ENCODE measurements around the gene MITF. TPM values are rescaled to one million over a fixed set of nuclear protein-coding genes. Genes with fewer than 3 reads are reported as not detected.

MITF gene
- total and polyA plus RNA-seq, 2 donors (not counting 1 experiment from before 2014, with no cell fraction given) = 0.10 TPM; not detected in 1

GRCh38 chr3:69856965-69857705 is 117.9 kb downstream of the MITF start:
- no peaks in the 10 kb centered on the region for H3K36me3 ChIP-seq (replicated peaks in 1 of 2; ENCODE audit: control extremely low read depth in 1 of 2, control insufficient read depth in 1 of 2, extremely low read depth in 1 of 2, insufficient read depth in 2 of 2, low read length in 1 of 2)
- ChIA-PET POLR2A (no interaction called here), CTCF (no interaction called here)
- no peak overlapping the region for H3K9ac ChIP-seq (ENCODE audit: low read length)
- no peaks in the 10 kb centered on the region for H3K27me3 Mint-ChIP-seq
- H3K27ac ChIP-seq (ENCODE audit: low read length in 2 of 2) = no peak overlapping the region
- DNase-seq (no peak), ATAC-seq (ENCODE audit: low read depth) (no peak)
- H4K20me1 ChIP-seq (ENCODE audit: control insufficient read depth, insufficient read depth, low read length, poor library complexity, severe bottlenecking) = no peaks in the 10 kb centered on the region
- no peak overlapping the region for H3K27ac Mint-ChIP-seq
- TF ChIP-seq EZH2 (IDR thresholded peaks at IDR 0.05; ENCODE audit: borderline replicate concordance, insufficient read depth, low read depth, low read length, poor library complexity, severe bottlenecking) (no peak), CTCF (IDR thresholded peaks at IDR 0.05) (no peak)
- no peaks in the 10 kb centered on the region for H3K9me3 Mint-ChIP-seq (ENCODE audit: insufficient read depth)
- H3K4me1 ChIP-seq (ENCODE audit: control insufficient read depth in 2 of 2, insufficient read depth in 2 of 2, low read length in 2 of 2) = no peaks in the 10 kb centered on the region
- intact Hi-C loops (cut with micrococcal nuclease) = no loop called here
- no peak overlapping the region for H3K4me2 ChIP-seq (replicated peaks; ENCODE audit: low read depth, low read length, poor library complexity, severe bottlenecking)
- H3K79me2 ChIP-seq (ENCODE audit: control insufficient read depth, insufficient read depth, low read length) = no peaks in the 10 kb centered on the region
- no peaks in the 10 kb centered on the region for H3K9me3 ChIP-seq (ENCODE audit: control extremely low read depth in 1 of 3, control insufficient read depth in 2 of 3, insufficient read depth in 1 of 3, low read length in 2 of 3)
- no peak overlapping the region for H3K4me3 Mint-ChIP-seq
- H2AFZ ChIP-seq (ENCODE audit: insufficient read depth, low read depth, low read length, poor library complexity, severe bottlenecking) = no peak overlapping the region
- H3K4me3 ChIP-seq (ENCODE audit: control extremely low read depth in 1 of 5, extremely low read depth in 1 of 5, insufficient read depth in 1 of 5, low read depth in 2 of 5, low read length in 4 of 5) = no peak overlapping the region
- WGBS (ENCODE audit: insufficient coverage) = no CpG with 5 or more reads among the region's 3 CpGs
- H3K4me1 Mint-ChIP-seq = no peaks in the 10 kb centered on the region
- no peaks in the 10 kb centered on the region for H3K27me3 ChIP-seq (replicated peaks in 1 of 4; ENCODE audit: control extremely low read depth in 1 of 4, control insufficient read depth in 3 of 4, insufficient read depth in 4 of 4, low read length in 3 of 4)

- TF ChIP-seq EZH2 (IDR thresholded peaks at IDR 0.05; ENCODE audit: borderline replicate concordance, insufficient read depth, low read depth, low read length, poor library complexity, severe bottlenecking) (no peak), CTCF (IDR thresholded peaks at IDR 0.05) (no peak)
- Histone ChIP-seq H4K20me1 (ENCODE audit: control insufficient read depth, insufficient read depth, low read length, poor library complexity, severe bottlenecking) (no peaks in the 10 kb centered on the region), H3K79me2 (ENCODE audit: control insufficient read depth, insufficient read depth, low read length) (no peaks in the 10 kb centered on the region), H3K27me3 (replicated peaks in 1 of 4; ENCODE audit: control extremely low read depth in 1 of 4, control insufficient read depth in 3 of 4, insufficient read depth in 4 of 4, low read length in 3 of 4) (no peaks in the 10 kb centered on the region), H3K4me2 (replicated peaks; ENCODE audit: low read depth, low read length, poor library complexity, severe bottlenecking) (no peak overlapping the region), H3K36me3 (replicated peaks in 1 of 2; ENCODE audit: control extremely low read depth in 1 of 2, control insufficient read depth in 1 of 2, extremely low read depth in 1 of 2, insufficient read depth in 2 of 2, low read length in 1 of 2) (no peaks in the 10 kb centered on the region), H3K4me1 (ENCODE audit: control insufficient read depth in 2 of 2, insufficient read depth in 2 of 2, low read length in 2 of 2) (no peaks in the 10 kb centered on the region), H3K9me3 (ENCODE audit: control extremely low read depth in 1 of 3, control insufficient read depth in 2 of 3, insufficient read depth in 1 of 3, low read length in 2 of 3) (no peaks in the 10 kb centered on the region), H3K4me3 (ENCODE audit: control extremely low read depth in 1 of 5, extremely low read depth in 1 of 5, insufficient read depth in 1 of 5, low read depth in 2 of 5, low read length in 4 of 5) (no peak overlapping the region), H3K9ac (ENCODE audit: low read length) (no peak overlapping the region), H3K27ac (ENCODE audit: low read length in 2 of 2) (no peak overlapping the region), H2AFZ (ENCODE audit: insufficient read depth, low read depth, low read length, poor library complexity, severe bottlenecking) (no peak overlapping the region)
- DNase-seq = no peak
- Mint-ChIP-seq H3K4me3 (no peak overlapping the region), H3K9me3 (ENCODE audit: insufficient read depth) (no peaks in the 10 kb centered on the region), H3K4me1 (no peaks in the 10 kb centered on the region), H3K27me3 (no peaks in the 10 kb centered on the region), H3K27ac (no peak overlapping the region)
- CTCF ChIA-PET = no interaction called here
- intact Hi-C loops (cut with micrococcal nuclease) = no loop called here
- POLR2A ChIA-PET = no interaction called here
- no peak for ATAC-seq (ENCODE audit: low read depth)
- 100% methylated on average over 1 of the region's 3 CpGs for WGBS (ENCODE audit: insufficient coverage)
Observed at GRCh38 chr3:69861556-69861955, 122.3 kb downstream of the MITF start.
